NCI-H1417 (cell line): ENCODE data around the gene XRN1.
"Not testable (repeated sequence)": the region's sequence is repeated elsewhere in the genome, so short reads cannot be mapped to it uniquely, and the experiment has no call there.

Experiments used
- DNase-seq, 3 experiments: peaks; one replicate each; lab custom pipeline; 2025; lab: John Stamatoyannopoulos, UW

XRN1 gene

DNA sequence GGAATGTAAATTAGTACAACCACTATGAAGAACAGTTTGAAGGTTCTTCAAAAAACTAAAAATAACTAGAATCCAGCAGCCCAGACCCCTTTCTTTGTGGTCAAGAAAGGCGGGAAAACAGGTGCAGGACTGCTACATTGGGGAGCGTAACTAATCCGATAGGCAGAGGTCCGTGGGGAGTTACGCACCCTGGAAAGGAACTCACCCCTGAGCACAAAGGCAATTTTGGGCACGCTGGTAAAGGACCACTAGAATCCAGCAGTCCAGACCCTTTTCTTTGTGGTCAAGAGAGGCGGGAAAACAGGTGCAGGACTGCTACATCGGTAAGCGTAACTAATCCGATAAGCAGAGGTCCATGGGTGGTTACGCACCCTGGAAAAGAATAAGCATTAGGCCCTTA, 9.7 kb downstream of the XRN1 start:
- not testable (repeated sequence) for DNase-seq

DNA sequence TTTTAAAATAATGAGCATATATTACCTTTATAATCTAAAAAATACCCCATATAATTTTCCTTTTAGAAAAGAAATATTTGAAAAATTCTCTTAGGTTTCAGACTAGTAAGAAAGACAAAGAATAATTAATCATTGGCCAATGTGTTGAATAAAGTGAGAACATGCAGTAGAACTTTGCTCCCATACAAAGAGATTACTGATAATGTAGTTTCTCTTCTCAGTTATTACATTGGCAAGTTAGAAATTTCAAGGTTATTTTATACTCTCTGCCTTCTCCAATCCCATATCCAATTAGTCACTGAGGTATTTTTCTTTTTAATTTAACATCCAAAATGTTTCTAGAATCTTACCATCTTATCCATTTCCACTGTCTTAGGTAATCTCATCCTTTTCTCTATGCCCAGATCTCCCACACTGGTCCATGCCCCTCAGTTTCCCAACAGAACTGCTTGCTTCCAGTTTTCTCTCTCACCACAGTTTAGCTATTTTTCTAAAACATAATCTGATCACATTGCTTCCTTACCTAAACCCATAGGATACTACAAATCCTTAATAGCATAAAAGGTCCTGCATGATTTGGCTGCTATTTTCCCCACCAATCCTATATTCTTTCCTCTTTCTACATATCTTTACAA, 10.8 kb downstream of the XRN1 start:
- no peak for DNase-seq

- DNase-seq = no peak
Measured at GRCh38 chr3:142434503-142434902, 13.3 kb downstream of the XRN1 start.

DNA sequence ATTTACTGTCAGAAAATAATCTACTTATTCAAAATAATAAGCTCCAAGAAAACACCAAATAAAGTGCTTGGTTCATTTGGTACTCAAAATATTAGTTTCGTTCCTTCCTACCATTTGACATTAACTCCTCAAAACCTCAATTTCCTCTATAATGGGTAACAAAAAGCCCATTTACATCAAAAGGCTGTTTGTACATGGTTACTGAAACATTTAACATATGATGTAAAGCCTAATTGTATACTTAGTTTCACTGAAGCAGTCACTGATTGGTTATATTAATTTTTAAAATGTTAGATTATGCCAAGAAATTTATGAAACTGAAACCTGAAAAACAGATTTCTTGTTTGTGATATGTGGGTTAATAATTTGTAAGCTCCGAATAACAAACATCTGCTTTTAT, 14.7 kb downstream of the XRN1 start:
- no peak for DNase-seq

DNA sequence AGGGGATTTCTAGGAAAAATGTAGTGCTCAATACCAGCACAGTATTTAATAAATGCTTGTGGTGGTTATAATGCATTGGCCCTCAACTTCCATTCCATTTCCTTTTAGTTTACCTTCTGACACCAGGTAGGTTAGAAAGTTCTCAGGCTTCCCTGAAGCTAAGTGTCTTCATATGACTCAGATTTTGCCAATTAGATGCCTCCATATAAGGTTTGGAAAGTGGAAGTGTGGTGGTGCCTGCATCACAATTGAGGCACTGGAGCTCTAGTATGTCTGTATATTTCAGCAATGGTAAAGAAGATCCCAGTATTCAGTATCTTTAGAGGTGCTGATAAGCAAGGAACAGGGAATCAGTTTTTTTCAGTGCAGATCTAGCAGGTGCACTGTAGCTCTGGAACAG, 18.3 kb downstream of the XRN1 start:
- no peak for DNase-seq

- no peak for DNase-seq
Measured at GRCh38 chr3:142424754-142425153, 23.1 kb downstream of the XRN1 start.

GRCh38 chr3:142418926-142419592, 28.8 kb downstream of the XRN1 start:
- no peak for DNase-seq

DNA sequence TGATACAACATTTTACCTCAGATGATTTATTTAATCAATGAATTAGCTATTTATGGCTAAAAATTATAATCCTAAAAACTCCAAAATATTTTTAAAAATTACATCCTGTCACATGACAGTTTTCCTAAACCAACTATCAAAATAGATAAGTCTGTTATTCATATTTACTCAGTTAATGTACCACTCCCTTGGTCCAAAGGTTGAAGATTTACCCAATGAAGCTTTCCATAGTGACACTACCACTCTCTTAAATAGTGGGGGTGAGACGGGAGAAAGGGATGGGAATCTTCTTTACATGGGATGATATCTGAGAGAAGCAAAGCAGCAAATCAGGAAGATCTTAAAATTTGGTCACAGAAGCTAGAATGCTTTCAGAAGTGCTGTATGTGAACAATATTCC, 30.5 kb downstream of the XRN1 start:
- no peak for DNase-seq

DNA sequence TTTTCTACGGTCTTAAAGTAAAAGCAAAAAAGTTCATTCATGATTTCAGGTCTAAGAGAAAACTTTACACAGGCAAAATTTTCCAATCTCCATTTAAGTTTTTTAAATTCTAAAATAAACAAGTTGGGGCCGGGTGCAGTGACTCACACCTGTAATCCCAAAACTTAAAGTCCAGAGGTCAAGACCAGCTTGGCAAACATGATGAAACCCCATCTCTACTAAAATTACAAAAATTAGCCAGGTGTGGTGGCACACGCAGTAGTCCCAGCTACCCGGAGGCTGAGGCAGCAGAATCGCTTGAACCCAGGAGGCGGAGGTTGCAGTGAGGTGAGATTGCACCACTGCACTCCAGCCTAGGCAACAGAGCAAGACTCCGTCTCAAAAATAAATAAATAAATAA, 47.3 kb downstream of the XRN1 start:
- DNase-seq = not testable (repeated sequence)

GRCh38 chr3:142394921-142395622, 52.8 kb downstream of the XRN1 start:
- DNase-seq = no peak

GRCh38 chr3:142385078-142385477, 62.8 kb downstream of the XRN1 start:
- DNase-seq = no peak

GRCh38 chr3:142374687-142375086, 73.2 kb downstream of the XRN1 start:
- DNase-seq = no peak

DNA sequence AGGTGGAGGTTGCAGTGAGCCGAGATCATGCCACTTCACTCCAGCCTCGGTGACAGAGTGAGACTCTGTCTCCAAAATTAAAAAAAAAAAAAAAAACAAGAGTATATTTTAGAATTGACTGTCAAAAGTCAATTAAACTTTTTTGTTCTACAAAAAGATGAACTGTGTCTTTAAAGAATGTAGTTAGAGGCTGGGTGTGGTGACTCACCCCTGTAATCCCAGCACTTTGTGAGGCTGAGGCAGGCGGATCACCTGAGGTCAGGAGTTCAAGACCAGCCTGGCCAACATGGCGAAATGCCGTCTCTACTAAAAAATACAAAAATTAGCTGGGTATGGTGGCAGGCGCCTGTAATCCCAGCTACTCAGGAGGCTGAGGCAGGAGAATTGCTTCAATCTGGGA, 78.3 kb downstream of the XRN1 start:
- DNase-seq = not testable (repeated sequence)

GRCh38 chr3:142366434-142366833, 81.4 kb downstream of the XRN1 start:
- DNase-seq = peak in 1 of 3 experiments; percentile 16

DNA sequence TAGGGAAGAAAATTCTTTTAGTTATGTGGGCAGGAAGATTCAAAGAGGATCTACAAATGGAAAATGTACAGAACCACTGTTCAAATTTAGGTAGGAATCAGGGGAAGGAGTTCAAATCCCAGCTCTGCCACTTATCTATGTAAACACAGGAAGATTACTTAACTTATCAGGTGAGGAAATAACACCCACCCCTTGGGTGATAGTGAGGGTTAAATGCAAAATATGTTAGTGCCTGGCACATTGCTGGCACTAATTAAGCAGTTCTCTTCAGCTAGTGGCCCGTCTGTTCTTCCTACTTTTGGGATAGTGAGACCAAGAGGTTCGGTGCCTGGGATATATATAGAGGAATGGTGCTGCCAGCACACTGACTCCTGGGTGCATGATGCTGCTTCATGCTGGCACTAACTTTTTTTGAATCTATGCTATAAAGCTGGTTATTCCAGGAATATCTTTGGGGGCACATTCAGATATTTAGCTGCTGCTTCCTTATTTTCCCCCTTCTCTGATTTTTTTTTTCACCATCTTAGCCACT, 83.8 kb downstream of the XRN1 start:
- DNase-seq = no peak

GRCh38 chr3:142363433-142363832, 84.4 kb downstream of the XRN1 start:
- DNase-seq = not testable (repeated sequence)

DNA sequence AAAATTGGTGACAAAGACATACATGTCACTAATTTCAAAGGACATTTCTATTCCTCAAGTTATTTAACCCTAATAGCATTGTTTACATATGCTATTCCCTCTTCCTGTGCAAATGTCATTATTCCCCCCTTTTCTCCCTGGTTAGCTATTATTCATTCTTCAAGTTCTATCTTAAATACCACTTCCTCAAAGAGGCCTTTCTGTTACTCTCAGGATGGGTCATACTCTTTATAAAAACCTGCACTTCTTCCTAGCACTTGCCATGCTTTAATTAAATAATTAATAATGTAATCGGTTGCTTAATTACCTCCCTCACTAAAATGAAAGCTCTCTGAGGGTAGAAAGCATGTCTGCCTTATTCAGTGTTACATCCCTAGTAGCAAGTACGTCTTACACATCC, 88.5 kb downstream of the XRN1 start:
- DNase-seq = no peak

DNA sequence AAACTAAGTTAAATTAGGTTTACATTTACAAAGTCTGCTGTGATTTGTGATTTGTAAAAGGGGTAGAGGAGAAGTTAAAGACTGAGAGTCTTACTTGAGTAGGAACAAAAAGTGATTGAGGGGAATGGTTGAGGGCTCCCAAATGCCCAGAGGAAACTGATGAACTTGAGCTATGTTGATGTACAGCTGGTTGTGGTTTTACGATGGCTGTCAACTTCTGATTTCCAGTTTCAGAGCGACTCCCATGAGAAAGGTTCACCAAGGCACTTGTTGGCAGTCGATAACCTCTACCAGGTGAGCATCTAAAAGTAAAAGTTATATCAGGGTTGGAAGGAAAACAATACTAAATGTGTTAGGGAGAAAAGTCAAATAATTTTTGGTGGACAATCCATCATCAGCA, 91.0 kb downstream of the XRN1 start:
- DNase-seq = no peak

GRCh38 chr3:142355692-142356091, 92.1 kb downstream of the XRN1 start:
- DNase-seq = no peak

DNA sequence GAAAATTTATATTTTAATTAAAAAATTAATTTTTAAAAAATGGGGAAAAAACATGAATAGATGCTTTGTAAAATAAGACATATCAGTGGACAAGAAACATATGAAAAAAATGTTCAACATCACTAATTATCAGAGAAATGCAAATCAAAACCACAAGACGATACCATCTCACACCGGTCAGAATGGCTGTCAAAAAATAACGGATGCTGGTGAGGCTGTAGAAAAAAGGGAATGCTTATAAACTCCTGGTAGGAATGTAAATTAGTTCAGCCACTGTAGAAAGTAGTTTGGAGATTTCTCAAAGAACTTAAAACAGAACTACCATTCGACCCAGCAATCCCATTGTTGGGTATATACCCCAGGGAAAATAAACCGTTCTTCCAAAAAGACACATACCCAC, 93.8 kb downstream of the XRN1 start:
- no peak for DNase-seq

GRCh38 chr3:142353571-142353970, 94.3 kb downstream of the XRN1 start:
- no peak for DNase-seq

- not testable (repeated sequence) for DNase-seq
Measured at GRCh38 chr3:142352698-142353097, 95.1 kb downstream of the XRN1 start.

DNA sequence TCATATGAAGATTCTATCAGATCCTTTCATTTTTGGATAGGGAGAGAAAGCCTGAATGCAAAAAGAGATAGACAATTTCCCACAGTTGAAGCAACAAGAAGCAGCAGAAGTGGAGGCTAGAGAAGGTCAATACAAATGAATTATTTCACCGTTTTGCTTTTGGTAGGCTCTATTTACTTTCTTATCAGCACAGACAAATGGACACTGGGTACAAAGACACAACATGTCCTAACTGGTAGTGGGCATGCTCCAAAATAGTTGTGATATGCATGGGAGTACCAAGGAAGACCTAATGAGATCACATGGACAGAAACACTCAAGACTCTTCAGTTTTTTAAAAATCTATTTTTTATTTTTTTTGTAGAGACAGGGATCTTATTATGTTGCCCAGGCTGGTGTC, 99.4 kb downstream of the XRN1 start:
- DNase-seq = no peak
